Measurements from ENCODE around the gene ZNF467. TPM values are rescaled to one million over a fixed set of nuclear protein-coding genes. Genes with fewer than 3 reads are reported as not detected.

ZNF467 gene
- total and polyA plus RNA-seq, 11 donors = 2.6 to 9.5 (median 4.7) TPM

DNA sequence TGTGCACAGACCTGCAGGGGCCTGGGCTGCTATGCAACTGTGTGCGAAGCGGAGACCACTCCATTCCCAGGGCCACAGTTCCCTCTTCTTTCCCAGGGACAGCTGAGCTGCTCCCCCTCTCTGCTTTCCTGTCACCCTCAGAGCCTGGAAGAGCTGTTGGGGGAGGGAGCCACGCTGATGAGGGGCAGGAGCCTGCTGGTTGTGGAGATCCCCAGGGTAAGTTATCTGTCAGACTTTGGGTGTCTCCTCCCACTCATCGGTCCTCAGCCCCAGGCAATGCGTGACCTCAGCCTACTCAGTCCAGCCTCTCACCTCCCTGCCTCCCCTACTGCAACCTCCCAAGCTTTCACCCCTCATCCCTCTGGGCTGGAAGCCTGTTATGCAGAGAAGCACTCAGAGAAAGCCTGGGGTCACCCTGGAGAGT is 53.5 kb downstream of the ZNF467 start:
- H3K27ac ChIP-seq = peak overlapping the region; percentile 30 to 92 (median 66)
- H3K27me3 ChIP-seq = no peaks in the 10 kb centered on the region
- peaks cover 0 to 44% (median 41%) of the 10 kb centered on the region in 9 donors for H3K36me3 ChIP-seq
- intact Hi-C loops (cut with DNase I) = loop anchor here in 2 of 10 donors (10.0 kb wide), 2 partner anchors 95 to 115 kb away; partner anchors contain the start of gene ZNF862 (in 1 of the 2)
- ATAC-seq (peak in 2 of 4 donors; percentile 2 to 9), DNase-seq (peak in 1 of 5 donors; percentile 62)
- 63 to 82% (median 68%) methylated on average over 3 to 5 of the region's 5 CpGs for WGBS, 4 donors
- H3K4me1 ChIP-seq = peaks cover 0 to 63% (median 31%) of the 10 kb centered on the region in 12 donors
- no peak overlapping the region for H3K4me3 ChIP-seq
- H3K9me3 ChIP-seq = no peaks in the 10 kb centered on the region
- TF ChIP-seq, protein P1, sequence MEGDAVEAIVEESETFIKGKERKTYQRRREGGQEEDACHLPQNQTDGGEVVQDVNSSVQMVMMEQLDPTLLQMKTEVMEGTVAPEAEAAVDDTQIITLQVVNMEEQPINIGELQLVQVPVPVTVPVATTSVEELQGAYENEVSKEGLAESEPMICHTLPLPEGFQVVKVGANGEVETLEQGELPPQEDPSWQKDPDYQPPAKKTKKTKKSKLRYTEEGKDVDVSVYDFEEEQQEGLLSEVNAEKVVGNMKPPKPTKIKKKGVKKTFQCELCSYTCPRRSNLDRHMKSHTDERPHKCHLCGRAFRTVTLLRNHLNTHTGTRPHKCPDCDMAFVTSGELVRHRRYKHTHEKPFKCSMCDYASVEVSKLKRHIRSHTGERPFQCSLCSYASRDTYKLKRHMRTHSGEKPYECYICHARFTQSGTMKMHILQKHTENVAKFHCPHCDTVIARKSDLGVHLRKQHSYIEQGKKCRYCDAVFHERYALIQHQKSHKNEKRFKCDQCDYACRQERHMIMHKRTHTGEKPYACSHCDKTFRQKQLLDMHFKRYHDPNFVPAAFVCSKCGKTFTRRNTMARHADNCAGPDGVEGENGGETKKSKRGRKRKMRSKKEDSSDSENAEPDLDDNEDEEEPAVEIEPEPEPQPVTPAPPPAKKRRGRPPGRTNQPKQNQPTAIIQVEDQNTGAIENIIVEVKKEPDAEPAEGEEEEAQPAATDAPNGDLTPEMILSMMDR (IDR thresholded peaks at IDR 0.05) = no peak
- no peak for TF ChIP-seq POLR2A (IDR thresholded peaks at IDR 0.05)

DNA sequence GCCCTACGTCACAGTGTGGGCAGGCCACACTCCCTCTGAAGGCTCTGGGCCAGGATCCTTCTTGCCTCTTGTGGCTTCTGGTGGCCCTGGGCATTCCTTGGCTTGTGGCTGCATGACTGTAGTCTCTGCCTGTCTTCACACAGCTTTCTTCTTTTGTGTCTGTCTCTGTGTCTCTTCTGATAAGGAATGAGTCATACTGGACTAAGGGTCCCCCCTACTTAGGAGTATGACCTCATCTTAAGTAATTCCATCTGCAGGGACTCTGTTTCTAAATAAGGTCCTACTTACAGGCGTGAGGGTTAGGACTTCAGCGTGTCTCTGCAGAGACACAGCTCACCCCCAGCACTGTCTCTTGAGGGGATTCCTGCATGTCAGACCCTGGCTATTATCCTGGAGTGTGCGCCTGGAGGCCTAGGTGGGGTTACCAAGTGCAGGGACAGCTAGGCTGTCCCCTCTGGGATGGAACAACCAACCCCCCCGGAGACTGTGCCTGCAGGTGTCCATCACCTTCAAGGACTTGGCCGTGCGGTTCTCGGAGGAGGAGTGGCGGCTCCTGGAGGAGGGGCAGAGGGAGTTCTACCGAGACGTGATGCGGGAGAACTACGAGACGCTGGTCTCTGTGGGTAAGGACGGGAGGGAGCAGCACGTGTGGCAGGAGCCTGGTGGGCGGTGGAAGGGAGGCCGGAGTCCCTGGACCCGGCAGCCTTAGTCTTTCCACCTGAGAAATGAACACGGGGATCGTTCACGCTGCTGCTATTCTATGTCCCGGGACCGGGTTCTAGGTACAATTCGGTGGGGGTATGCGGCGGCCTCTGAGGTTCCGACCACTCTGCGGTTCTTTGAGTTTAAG is 54.1 kb downstream of the ZNF467 start:
- Histone ChIP-seq H3K27ac (peak overlapping the region; percentile 30 to 92 (median 66)), H3K36me3 (peaks cover 0 to 38% (median 35%) of the 10 kb centered on the region in 9 donors), H3K4me3 (no peak overlapping the region), H3K9me3 (no peaks in the 10 kb centered on the region), H3K27me3 (no peaks in the 10 kb centered on the region), H3K4me1 (peaks cover under 1 to 64% (median 33%) of the 10 kb centered on the region in 12 donors)
- intact Hi-C loops (cut with DNase I) = loop anchor here in 2 of 10 donors (10.0 kb wide), 2 partner anchors 94 to 116 kb away; partner anchors contain the start of gene ZNF862 (in 1 of the 2)
- TF ChIP-seq, protein P1 (IDR thresholded peaks at IDR 0.05) = no peak
- TF ChIP-seq POLR2A (IDR thresholded peaks at IDR 0.05) = no peak
- ATAC-seq = peak in 1 of 4 donors; percentile 9
- 87 to 90% (median 88%) methylated on average over 28 to 29 of the region's 29 CpGs for WGBS, 4 donors
- DNase-seq = no peak

DNA sequence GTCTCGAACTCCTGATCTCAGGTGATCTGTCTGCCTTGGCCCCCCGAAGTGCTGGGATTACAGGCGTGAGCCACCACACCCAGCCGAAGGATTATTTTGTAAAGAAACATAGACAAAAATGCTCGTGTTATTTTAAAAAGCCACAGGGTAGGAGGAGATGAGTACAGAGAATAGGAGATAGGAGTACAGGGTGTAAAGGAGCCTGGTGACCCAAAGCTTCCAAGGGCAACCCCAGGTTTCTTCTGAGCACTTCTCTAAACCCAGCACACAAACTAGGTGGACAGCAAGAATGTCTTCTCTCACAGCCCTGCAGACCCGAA is 54.7 kb downstream of the ZNF467 start:
- Histone ChIP-seq H3K27ac (peak overlapping the region in 8 of 12 donors; percentile 15 to 92 (median 58)), H3K4me1 (peaks cover 6 to 70% (median 38%) of the 10 kb centered on the region in 12 donors), H3K27me3 (no peaks in the 10 kb centered on the region), H3K4me3 (no peak overlapping the region), H3K9me3 (no peaks in the 10 kb centered on the region), H3K36me3 (peaks cover 0 to 33% (median 29%) of the 10 kb centered on the region in 9 donors)
- WGBS, 4 donors = 96 to 99% (median 98%) methylated on average over 6 of the region's 6 CpGs
- ATAC-seq (no peak), DNase-seq (no peak)
- intact Hi-C loops (cut with DNase I) = loop anchor here in 2 of 10 donors (10.0 kb wide), 2 partner anchors 94 to 116 kb away; partner anchors contain the start of gene ZNF862 (in 1 of the 2)
- no peak for TF ChIP-seq POLR2A (IDR thresholded peaks at IDR 0.05)
- TF ChIP-seq, protein P1 (IDR thresholded peaks at IDR 0.05) = no peak

DNA sequence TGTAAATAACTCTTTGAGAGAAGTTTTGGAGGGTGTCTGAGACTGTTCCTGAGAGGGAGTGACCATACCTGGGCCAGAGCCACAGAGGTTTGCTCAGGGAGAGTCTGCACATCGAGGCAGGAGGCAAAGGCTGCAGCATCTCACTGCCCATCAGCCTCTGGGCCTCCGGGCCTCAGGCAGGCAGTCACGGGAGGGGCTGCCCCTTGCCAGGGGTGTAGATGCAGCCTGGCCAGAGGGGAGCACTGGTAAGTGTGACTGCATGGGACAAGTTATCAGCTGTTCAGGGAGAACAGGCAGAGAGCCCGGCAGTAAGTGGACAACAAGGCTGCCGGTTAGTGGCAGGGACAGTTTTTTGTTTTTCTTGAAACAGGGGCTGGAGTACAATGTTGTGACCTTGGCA is 55.9 kb downstream of the ZNF467 start:
- Histone ChIP-seq H3K4me1 (peaks cover 6 to 71% (median 39%) of the 10 kb centered on the region in 12 donors), H3K27ac (peak overlapping the region; percentile 72 to 94 (median 86)), H3K27me3 (no peaks in the 10 kb centered on the region), H3K9me3 (no peaks in the 10 kb centered on the region), H3K36me3 (peaks cover 0 to 20% (median 17%) of the 10 kb centered on the region in 9 donors), H3K4me3 (no peak overlapping the region)
- intact Hi-C loops (cut with DNase I) = loop anchor here in 2 of 10 donors (10.0 kb wide), 2 partner anchors 93 to 117 kb away; partner anchors contain the start of gene ZNF862 (in 1 of the 2)
- ATAC-seq (peak; percentile 27 to 66 (median 50)), DNase-seq (peak in 4 of 5 donors; percentile 64 to 83 (median 70))
- 49 to 60% (median 53%) methylated on average over 4 to 5 of the region's 5 CpGs for WGBS, 4 donors
- no peak for TF ChIP-seq POLR2A (IDR thresholded peaks at IDR 0.05)
- TF ChIP-seq, protein P1 (IDR thresholded peaks at IDR 0.05) = no peak
